ENCODE measurements around the gene OR51V1.

- TF ChIP-seq, protein P1, sequence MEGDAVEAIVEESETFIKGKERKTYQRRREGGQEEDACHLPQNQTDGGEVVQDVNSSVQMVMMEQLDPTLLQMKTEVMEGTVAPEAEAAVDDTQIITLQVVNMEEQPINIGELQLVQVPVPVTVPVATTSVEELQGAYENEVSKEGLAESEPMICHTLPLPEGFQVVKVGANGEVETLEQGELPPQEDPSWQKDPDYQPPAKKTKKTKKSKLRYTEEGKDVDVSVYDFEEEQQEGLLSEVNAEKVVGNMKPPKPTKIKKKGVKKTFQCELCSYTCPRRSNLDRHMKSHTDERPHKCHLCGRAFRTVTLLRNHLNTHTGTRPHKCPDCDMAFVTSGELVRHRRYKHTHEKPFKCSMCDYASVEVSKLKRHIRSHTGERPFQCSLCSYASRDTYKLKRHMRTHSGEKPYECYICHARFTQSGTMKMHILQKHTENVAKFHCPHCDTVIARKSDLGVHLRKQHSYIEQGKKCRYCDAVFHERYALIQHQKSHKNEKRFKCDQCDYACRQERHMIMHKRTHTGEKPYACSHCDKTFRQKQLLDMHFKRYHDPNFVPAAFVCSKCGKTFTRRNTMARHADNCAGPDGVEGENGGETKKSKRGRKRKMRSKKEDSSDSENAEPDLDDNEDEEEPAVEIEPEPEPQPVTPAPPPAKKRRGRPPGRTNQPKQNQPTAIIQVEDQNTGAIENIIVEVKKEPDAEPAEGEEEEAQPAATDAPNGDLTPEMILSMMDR (conservative IDR thresholded peaks at IDR 0.05; ENCODE audit: low read depth, low read length), result no peak
- no peak for TF ChIP-seq EZH2 (IDR thresholded peaks at IDR 0.05; ENCODE audit: low read length, unreplicated experiment)
- TF ChIP-seq EZH2phosphoT487 (IDR thresholded peaks at IDR 0.05; ENCODE audit: borderline replicate concordance, low read length), result no peak
These were observed 40.7 kb downstream of the OR51V1 start for GRCh38 chr11:5159806-5160205.

All from PC-3 (cell line).